ACHN (cell line): ENCODE results near the gene PARP3.
"Not testable (repeated sequence)": the region's sequence is repeated elsewhere in the genome, so short reads cannot be mapped to it uniquely, and the experiment has no call there.

ENCODE experiments used
- DNase-seq: peaks from one replicate; pipeline ENCODE4 v3.0.0-alpha.2; 2015
- in situ Hi-C: cut with HindIII; loops from 2 replicates; pipeline ENCODE4 v1.10.0; 2017; ENCODE audit warnings: low sequenced_read_pairs, low pct_ligation_motif_present, low pct_unique_long_range_greater_than_20kb

PARP3 gene

DNA sequence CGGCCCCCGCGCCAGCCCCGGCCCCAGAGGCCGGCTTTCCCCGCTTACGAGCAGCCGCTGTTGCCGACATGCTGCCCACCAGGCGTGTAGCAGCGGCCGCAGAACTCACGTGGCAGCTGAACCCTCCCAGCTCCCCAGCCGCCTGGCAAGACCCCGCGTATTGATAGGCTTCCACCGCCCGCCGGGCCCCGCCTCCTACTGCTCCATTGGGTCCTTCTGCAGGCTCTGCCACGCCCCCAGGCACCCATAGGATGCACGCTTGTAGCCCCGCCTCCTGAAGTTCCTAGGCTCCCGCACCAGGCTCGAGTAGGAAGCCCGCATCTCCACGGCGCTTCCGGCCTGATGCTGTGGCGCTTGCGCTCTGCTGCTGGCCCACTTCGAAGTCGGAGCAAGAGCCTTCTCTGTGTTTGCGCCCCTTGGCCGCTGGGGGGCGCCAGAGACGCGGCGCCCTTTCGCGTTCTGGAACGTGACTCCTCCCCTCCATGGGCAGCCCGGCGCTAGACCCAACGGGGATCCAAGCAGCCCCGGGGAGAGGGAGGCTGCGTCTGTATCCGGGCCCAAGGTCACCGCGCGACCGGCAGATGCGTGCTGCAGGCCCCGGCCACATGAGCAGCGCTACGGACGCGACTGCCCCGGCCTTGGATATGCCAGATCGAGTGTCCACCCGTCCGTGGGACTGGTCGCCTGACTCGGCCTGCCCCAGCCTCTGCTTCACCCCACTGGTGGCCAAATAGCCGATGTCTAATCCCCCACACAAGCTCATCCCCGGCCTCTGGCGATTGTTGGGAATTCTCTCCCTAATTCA lies at the start of gene PARP3, which contains the start of gene RRP9:
Gene PARP3, plus strand, starts transcription at position 566 of the 805 bp plus-strand sequence. CDS start 993 bp downstream, outside the sequence.
Gene RRP9, minus strand, starts transcription at position 107 of the 805 bp plus-strand sequence. Its CDS starts 37 bp downstream, at position 70.
- in situ Hi-C loops: no loop called here
- DNase-seq: peak; percentile 99

DNA sequence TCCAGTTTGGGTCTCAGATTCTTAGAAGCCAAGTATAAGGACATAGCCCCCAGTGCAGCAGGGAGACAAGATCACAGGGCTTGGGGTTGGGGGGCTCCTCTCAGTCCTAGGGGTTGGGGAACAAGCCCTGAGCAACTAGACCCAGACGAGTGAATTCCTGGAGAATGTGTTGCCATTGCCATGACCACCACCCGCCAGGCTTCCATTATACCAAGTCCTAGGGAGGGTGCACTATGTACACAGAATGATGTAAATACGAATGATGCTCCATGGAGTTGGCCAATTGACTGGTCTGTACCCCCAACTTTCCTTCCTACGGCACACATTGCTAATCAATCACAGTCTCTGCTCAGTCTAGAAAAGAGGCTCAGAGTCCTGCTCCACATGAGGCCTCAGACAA lies 47.8 kb upstream of the PARP3 start:
- in situ Hi-C loops: no loop called here

DNA sequence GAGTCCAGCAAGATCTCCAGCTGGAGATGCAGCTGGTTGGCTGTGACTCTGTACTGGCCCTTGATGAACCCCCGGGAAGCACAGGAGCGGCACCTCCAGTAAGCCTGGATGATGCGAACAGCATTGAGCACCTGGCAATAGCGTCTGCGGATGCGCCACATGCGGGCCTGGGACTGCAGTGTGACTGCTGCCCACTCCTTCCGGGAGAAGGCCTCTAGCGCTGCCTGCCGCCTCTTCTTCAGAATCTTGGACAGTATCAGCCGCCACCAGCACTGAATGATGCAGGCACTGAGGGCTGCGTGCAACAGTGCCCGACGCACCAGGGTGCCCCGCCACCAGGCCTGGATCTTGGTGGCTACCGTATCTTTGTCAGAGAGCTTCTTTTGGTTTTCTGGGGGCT lies 47.2 kb upstream of the PARP3 start:
- no peak for DNase-seq
- in situ Hi-C loops: no loop called here

More for the DNA sequence above, 47.8 kb upstream of the PARP3 start:
- no peak for DNase-seq

DNA sequence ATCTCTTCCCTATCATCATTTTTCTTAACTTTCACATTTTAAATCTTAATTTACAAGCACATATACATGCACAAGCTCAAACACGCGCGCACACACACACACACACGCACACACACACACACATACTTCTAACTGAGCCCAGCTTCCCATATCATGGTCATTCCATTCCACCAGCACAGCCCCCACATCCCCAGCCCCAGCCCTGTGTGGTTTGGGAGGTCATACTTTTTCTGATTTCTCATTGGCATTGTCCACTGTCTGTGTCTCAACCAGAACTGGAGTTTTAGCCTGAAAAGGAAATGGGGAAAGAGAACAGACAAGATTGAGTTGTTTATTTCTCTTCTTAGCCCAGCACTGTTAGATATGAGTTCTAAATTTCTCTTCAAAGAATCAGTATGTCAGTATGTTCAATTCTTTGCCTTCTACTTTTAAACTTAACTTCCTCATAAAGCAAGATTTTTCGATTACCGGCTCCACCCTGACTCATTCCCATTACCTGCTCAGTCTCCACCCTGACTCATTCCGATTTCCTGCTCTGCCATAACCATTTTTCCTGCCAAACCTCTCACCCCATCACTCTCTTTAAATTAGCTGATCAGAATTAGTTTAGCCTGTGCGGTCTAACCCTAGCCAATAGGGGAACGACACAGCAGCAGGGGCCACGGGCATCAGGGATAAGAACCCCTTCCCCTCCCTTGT lies 45.4 kb upstream of the PARP3 start:
- in situ Hi-C loops: no loop called here
- DNase-seq: no peak

DNA sequence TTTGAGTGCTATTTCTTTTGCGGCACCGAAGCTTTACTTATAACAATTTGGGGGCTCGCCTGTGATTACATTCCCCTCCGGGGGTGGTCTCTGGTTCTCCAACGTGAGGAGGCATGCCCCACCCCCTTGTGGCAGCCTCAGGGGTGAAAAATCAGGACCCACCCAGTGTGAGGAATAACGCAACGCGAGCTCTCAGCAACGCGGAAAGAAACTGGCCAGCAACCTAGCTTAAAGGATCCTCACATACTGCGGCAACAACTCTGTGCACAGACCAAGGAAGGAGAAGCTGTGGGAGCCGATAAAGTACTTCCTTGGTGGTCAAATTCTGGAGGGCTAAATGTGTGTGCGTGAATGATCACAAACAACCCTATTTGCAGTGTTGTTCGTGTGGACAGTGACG lies 44.8 kb upstream of the PARP3 start:
- in situ Hi-C loops: no loop called here

DNA sequence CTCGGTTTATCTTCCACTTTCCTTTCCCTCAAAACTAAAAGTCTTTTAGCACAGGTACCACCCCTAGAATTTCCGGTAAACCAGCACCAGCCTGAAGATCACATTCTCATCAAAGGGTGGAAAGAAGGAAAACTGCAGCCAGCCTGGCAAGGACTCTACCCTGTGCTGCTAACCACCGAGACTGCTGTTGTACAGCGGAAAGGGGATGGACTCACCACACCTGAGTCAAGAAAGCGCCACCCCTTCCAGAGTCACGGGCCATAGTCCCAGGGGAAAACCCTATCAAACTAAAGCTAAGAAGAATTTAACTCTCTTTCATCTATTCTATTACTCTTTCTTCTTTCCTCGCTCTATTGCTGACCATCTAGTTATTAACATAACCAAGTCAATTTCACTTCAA lies 42.1 kb upstream of the PARP3 start:
- DNase-seq, in situ Hi-C loops: not testable (repeated sequence)

More for the DNA sequence above, 44.8 kb upstream of the PARP3 start:
- no peak for DNase-seq

DNA sequence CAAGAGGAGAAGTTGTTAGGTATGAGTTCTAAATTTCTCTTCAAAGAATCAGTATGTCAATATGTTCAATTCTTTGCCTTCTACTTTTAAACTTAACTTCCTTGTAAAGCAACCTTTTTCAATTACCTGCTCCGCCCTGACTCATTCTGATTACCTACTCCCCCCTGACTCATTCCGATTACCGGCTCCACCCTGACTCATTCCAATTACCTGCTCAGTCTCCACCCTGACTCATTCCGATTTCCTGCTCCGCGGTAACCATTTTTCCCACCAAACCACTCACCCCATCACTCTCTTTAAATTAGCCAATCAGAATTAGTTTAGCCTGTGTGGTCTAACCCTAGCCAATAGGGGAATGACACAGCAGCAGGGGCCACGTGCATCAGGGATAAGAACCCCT lies 39.8 kb upstream of the PARP3 start:
- DNase-seq: peak; percentile 3
- in situ Hi-C loops: not testable (repeated sequence)

DNA sequence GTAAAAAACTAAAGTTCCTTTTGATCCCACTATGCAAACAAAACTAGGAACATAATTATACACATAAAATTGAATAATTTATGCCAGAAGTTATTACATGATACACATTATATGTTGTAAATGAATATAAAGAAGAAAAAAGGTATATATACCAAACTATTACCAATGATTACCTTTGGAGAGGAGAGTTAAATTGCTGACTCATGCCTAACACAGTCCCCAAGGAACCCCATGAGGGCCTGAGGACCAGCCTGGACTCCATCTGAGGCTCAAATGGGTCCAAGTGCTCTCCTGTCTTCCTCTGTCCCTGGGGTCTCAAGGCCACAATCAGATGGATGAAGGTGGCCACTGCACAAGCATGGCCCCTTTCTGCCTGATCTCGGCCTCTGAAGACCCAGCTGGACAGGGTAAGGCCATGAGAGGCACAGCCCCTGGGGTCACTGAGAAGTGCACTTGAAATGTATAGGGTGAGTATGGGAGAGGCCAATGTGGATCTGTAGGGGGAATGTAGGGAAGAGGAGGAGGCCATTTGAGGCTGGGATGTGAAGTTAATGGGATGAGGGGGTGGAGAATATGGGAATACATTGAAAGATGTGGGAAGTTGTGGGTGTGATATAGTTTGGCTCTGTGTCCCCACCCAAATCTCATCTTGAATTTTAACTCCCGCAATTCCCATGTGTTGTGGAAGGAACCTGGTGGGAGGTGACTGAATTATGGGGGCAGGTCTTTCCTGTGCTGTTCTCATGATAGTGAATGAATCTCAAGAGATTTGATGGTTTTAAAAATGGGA lies 37.9 kb upstream of the PARP3 start:
- in situ Hi-C loops: no loop called here
- no peak for DNase-seq

DNA sequence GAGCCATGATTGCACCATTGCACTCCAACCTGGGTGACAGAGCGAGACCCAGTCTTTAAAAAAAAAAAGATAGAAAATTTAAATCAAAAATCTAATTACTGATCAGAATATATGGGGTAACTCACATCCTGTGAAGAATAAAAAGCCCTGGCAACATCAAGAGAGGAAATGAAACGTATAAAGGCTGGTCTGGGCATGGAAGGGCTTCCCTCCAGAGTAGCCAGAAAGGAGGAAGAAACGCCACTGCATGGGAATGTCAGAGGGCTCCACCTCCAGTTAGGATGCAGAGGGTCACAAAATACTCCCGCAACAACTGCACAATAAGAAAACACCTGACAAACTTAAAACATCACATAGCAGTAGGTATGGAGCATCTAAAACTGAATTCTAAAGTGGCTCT lies 34.1 kb upstream of the PARP3 start:
- no peak for DNase-seq
- in situ Hi-C loops: no loop called here

DNA sequence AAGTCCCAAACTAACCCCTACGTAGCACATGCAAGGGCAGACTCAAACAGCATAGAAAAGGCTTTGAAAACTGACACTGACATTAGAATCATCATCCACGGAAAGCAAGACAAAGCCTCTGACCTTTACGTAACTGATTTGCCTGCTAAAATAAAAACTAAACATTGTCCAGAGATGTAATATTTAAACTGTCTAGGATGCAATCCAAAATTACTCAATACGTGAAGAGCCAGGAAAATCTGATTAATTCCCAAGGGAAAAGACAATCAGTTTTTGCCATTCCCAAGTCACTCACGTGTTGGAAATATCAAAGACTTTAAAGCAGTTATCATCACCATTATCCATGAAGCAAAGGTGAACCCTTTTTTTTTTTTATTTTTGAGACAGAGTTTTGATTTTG lies 25.7 kb upstream of the PARP3 start:
- in situ Hi-C loops: no loop called here
- no peak for DNase-seq

DNA sequence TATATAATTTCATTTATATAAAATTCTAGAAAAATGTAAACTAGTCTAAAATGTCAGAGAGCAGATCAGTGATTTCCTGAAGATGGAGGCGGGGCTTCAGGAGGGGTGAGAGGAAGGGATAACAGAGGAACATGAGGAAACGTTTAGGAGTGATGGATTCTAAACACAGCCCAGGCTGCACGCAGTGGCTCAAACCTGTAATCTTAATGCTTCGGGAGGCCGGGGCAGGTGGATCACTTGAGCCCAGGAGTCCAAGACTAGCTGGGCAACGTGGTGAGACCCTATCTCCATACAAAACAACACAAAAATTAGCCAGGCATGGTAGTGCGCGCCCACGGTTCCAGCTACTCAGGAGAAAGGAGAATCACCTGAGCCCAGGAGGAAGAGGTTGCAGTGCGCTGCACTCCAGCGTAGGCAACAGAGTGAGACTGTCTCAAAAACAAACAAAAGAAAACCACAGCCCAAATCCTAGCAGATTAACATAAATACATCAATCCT lies 21.0 kb upstream of the PARP3 start:
- no peak for DNase-seq
- in situ Hi-C loops: no loop called here

DNA sequence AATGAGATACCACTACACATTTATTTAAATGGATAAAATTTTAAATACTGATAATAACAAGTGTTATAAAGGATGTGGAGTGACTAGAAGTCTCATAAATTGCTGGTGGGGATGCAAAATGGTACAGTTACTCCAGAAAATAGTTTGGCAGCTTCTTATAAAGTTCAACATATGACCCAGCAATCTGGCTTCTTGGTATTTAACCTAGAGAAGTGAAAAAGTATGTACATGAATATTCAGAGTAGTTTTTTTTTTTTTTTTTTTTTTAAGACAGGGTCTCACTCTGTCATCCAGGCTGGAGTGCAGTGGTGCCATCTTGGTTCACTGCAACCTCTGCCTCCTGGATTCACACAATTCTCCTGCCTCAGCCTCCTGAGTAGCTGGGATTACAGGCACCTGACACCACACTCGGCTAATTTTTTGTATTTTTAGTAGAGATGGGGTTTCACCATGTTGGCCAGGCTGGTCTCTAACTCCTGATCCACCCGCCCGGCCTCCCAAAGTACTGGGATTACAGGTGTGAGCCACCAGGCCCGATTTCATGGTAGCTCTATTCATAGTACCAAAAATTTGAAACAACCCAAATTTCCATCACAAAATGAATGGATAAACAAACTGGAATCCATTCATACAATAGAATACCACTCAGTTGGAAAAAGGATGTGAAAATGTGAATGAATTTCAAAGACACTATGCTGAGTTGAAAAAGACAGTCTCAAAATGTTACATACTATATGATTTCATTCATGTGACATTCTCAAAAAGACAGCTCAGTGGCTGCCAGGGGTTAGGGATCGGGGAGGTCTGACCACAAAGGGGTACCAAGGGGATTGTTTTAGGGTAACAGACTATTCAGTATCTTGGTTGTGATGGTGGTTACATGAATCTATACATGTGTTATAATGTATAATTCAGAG lies 14.8 kb upstream of the PARP3 start:
- in situ Hi-C loops: no loop called here
- no peak for DNase-seq

DNA sequence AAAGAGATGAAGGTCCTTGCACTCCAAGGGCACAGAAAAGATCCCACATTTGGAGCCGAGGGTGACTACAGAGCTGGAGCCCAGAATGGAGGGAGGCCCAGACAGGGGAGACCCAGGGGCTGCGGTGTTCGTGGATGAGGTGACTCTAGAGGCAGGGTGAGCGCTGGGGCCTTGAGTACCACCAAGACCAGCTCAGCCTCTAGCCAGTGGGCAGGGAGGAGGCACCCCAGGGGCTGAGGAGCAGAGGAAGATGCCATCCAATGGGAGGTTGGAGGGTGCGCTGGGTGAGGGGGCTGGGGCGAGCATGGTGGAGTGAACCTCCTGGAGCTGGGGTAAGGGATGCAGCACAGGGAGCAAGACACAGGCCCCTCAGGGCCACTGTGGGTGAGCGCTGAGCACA lies 13.7 kb upstream of the PARP3 start:
- DNase-seq: no peak
- in situ Hi-C loops: no loop called here

DNA sequence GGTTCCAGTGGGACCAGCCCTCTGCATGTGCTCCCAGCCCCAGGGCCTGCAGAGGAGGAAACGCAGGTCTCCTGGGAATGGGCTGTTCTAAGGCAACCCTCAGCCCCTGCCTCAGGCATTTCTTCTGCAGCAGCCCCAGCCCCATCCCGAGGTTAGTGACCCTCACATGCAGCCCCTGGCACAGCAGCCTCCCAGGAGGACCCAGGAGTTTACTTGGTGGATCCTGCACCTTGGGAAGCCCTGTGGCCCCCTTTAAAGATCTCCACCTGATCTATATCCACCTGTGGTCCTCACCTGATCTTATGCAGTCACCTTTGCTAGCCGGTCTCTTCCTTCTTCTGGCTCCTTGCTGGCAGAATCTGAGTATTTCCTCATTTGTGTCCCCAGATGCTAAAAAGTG lies 13.2 kb upstream of the PARP3 start:
- in situ Hi-C loops, DNase-seq: not testable (repeated sequence)

DNA sequence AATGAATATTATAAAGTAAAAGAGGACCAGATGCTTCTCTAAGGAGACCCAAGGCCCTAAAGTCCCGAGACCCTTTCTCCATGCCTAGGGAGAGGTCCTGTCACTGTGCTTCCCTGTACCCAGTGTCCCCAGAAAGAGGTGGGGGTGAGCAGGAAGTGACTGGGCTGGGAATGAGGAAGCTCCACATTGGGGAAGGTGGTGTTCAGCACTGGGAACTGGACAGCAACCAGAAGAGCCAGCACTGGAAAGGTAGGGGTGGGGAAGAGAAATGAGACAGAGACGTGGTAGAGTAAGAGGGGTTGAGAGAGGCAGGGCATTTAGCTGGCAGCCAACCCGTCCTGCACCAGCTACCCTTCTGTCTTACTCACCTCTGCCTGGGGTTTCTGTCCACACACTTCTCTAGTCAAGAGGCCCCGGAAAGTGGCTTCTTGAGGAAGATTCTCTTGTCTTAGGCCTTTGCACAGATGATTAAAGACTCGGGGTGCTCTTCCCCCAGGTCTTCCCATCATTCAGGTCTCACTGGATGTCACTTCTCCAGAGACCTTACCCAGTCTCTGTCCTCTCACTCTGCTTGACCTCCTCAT lies 12.7 kb upstream of the PARP3 start:
- in situ Hi-C loops: no loop called here
- DNase-seq: peak; percentile 17

DNA sequence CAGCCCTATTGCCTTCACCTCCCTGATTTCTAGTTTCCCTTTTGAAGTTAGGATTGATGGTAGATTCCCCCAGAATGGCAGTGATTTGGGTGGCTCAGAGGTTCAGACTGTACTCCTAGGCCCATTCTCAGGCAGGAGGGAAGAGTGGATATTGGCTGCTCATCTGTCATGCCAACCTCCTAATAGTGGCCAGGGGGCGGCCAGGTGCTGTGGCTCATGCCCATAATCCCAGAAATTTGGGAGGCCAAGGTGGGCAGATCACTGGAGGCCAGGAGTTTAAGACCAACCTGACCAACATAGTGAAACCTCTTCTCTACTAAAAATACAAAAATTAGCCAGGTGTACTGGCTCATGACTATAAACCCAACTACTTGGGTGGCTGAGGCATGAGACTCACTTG lies 11.7 kb upstream of the PARP3 start:
- no peak for DNase-seq
- in situ Hi-C loops: no loop called here

DNA sequence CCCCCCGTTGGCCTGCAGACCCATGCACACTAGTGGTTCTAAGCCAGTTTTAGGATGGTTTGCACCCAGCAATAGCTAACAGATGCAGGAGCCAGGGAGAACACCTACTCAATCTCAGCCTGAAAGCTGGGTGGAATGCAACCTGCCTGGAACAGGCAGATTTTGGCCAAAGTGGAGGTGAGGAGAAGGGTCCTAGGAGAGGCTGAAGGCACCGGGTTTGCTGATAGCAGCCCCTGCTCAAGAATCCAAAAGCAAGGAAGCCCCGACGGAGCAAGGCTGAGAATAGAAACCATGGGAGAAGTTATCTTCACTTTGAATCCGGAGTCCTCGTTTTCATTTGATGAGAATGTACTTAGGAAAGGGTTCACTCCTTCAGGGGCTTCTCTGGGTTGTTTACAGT lies 10.4 kb upstream of the PARP3 start:
- in situ Hi-C loops: no loop called here

More for the DNA sequence above, 10.4 kb upstream of the PARP3 start:
- no peak for DNase-seq
